Measurements from ENCODE around the gene ACOT11. TPM values are rescaled to one million over a fixed set of nuclear protein-coding genes. Genes with fewer than 3 reads are reported as not detected.

Gene ACOT11
- total RNA-seq, 1 donor from 2014 or later = 5.0 TPM

GRCh38 chr1:54577612-54578011 is 29.6 kb downstream of the ACOT11 start:
- no peaks in the 10 kb centered on the region for H3K36me3 ChIP-seq
- intact Hi-C loops (cut with DNase I) = no loop called here
- no peak overlapping the region for H3K4me3 ChIP-seq
- H3K27ac ChIP-seq = no peak overlapping the region
- peak; percentile 51 for ATAC-seq
- no peaks in the 10 kb centered on the region for H3K9me3 ChIP-seq
- H3K4me1 ChIP-seq = peaks cover 11% of the 10 kb centered on the region
- DNase-seq = peak; percentile 90
- no peak for TF ChIP-seq CTCF (IDR thresholded peaks at IDR 0.05)
- H3K27me3 ChIP-seq = no peaks in the 10 kb centered on the region

GRCh38 chr1:54579337-54579781 is 31.3 kb downstream of the ACOT11 start:
- Histone ChIP-seq H3K27ac (no peak overlapping the region), H3K9me3 (no peaks in the 10 kb centered on the region), H3K4me1 (peaks cover 11% of the 10 kb centered on the region), H3K36me3 (no peaks in the 10 kb centered on the region), H3K4me3 (no peak overlapping the region), H3K27me3 (no peaks in the 10 kb centered on the region)
- TF ChIP-seq CTCF (IDR thresholded peaks at IDR 0.05) = no peak
- ATAC-seq (no peak), DNase-seq (no peak)
- intact Hi-C loops (cut with DNase I) = no loop called here

GRCh38 chr1:54580856-54581550 is 33.0 kb downstream of the ACOT11 start:
- peaks cover 11% of the 10 kb centered on the region for H3K4me1 ChIP-seq
- no peaks in the 10 kb centered on the region for H3K36me3 ChIP-seq
- no peaks in the 10 kb centered on the region for H3K27me3 ChIP-seq
- no peak overlapping the region for H3K4me3 ChIP-seq
- peak overlapping the region; percentile 80 for H3K27ac ChIP-seq
- DNase-seq = no peak
- no peak for TF ChIP-seq CTCF (IDR thresholded peaks at IDR 0.05)
- H3K9me3 ChIP-seq = no peaks in the 10 kb centered on the region
- intact Hi-C loops (cut with DNase I) = no loop called here
- ATAC-seq = no peak

GRCh38 chr1:54581621-54582035 is 33.6 kb downstream of the ACOT11 start:
- H3K4me3 ChIP-seq = no peak overlapping the region
- intact Hi-C loops (cut with DNase I) = no loop called here
- H3K36me3 ChIP-seq = no peaks in the 10 kb centered on the region
- ATAC-seq (peak; percentile 96), DNase-seq (peak; percentile 95)
- H3K27me3 ChIP-seq = no peaks in the 10 kb centered on the region
- peaks cover 11% of the 10 kb centered on the region for H3K4me1 ChIP-seq
- no peaks in the 10 kb centered on the region for H3K9me3 ChIP-seq
- peak overlapping the region; percentile 80 for H3K27ac ChIP-seq
- no peak for TF ChIP-seq CTCF (IDR thresholded peaks at IDR 0.05)

GRCh38 chr1:54582566-54583306 is 34.7 kb downstream of the ACOT11 start:
- intact Hi-C loops (cut with DNase I) = no loop called here
- TF ChIP-seq CTCF (IDR thresholded peaks at IDR 0.05) = no peak
- H3K4me3 ChIP-seq = no peak overlapping the region
- ATAC-seq = no peak
- DNase-seq = no peak
- H3K9me3 ChIP-seq = no peaks in the 10 kb centered on the region
- no peak overlapping the region for H3K27ac ChIP-seq
- no peaks in the 10 kb centered on the region for H3K27me3 ChIP-seq
- H3K36me3 ChIP-seq = no peaks in the 10 kb centered on the region
- H3K4me1 ChIP-seq = peaks cover 11% of the 10 kb centered on the region
